ENCODE data around the gene FCMR.

DNA sequence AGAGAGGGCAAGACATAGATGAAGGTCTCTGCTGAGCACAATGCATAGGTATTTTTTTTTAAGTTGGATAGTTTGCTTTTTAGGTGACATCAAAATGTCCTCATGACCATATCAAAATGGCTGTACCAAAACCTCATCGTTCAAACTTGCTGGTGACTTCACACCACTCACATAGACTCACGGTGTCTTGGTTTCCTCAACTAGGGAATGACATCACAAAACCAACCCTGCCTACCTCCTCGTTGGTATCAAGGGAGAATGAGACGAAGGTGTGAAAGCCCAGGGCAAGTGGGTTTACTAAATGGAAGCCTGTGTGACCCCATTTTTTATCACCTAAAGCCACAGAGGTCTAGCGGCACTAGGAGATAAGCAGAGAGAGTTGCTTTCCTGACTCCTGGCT is 23.0 kb upstream of the FCMR start:
- TF ChIP-seq, protein P1, sequence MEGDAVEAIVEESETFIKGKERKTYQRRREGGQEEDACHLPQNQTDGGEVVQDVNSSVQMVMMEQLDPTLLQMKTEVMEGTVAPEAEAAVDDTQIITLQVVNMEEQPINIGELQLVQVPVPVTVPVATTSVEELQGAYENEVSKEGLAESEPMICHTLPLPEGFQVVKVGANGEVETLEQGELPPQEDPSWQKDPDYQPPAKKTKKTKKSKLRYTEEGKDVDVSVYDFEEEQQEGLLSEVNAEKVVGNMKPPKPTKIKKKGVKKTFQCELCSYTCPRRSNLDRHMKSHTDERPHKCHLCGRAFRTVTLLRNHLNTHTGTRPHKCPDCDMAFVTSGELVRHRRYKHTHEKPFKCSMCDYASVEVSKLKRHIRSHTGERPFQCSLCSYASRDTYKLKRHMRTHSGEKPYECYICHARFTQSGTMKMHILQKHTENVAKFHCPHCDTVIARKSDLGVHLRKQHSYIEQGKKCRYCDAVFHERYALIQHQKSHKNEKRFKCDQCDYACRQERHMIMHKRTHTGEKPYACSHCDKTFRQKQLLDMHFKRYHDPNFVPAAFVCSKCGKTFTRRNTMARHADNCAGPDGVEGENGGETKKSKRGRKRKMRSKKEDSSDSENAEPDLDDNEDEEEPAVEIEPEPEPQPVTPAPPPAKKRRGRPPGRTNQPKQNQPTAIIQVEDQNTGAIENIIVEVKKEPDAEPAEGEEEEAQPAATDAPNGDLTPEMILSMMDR (IDR thresholded peaks at IDR 0.05; ENCODE audit: borderline replicate concordance, extremely low read depth, low read length, poor library complexity, severe bottlenecking) = no peak
- no peak for TF ChIP-seq EZH2 (IDR thresholded peaks at IDR 0.05; ENCODE audit: borderline replicate concordance, low read depth, low read length, severe bottlenecking)

All from DND-41 (cell line).